ENCODE results near the gene GRAP2. TPM values are rescaled to one million over a fixed set of nuclear protein-coding genes. Genes with fewer than 3 reads are reported as not detected.

GRAP2 gene
- total and polyA plus RNA-seq, 3 donors from 2014 or later = 5.0 to 6.1 (median 5.3) TPM

DNA sequence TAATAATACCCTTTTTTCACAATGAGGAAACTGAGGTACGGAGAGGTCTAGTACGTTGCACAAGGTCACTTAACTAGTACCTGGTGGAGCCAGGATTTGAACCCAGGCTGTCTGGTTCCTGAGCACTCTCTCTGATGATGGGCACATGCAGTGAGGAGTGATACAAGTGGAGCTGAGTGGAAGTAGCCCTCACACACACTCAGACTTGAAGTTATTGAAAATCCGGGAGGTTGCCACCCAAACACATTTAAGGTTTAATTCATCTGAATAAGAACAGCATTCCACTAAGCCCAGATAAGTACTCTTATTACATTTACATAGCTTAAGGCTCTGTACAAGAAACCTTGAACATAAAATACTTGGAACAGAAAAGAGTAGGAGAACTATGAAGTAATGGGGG is 4.8 kb downstream of the GRAP2 start:
- Histone ChIP-seq H3K27ac (no peak overlapping the region), H3K4me1 (no peaks in the 10 kb centered on the region), H3K4me3 (no peak overlapping the region), H3K9me3 (no peaks in the 10 kb centered on the region), H3K27me3 (no peaks in the 10 kb centered on the region), H3K36me3 (ENCODE audit: low read depth, missing control alignments) (no peaks in the 10 kb centered on the region)
- intact Hi-C loops (cut with DNase I; ENCODE audit: low total_unique reads) = no loop called here
- 81 to 87% methylated on average over 3 of the region's 3 CpGs for WGBS, 2 donors
- DNase-seq = no peak
- TF ChIP-seq POLR2A (IDR thresholded peaks at IDR 0.05) (no peak), CTCF (IDR thresholded peaks at IDR 0.05) (no peak)

DNA sequence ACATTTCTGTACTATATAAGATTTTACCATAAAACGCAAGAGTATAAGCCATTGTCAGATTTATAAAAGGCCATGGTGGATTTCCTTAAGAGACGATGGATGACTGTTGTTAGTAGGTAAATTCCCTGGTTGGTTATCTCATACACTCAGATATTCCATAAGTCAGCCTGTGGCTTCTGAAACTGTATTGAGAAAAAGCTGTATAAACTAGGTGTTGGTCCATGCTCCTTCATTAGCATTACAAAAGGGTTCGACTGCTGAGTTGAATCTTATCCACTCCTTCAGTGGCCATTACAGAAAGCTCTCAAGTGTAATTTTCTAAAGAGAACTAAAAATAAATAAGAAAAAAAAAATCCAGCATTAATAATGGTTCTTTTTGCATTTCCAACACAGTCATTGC is 5.3 kb downstream of the GRAP2 start:
- Histone ChIP-seq H3K27me3 (no peaks in the 10 kb centered on the region), H3K27ac (no peak overlapping the region), H3K9me3 (no peaks in the 10 kb centered on the region), H3K4me1 (no peaks in the 10 kb centered on the region), H3K4me3 (no peak overlapping the region), H3K36me3 (ENCODE audit: low read depth, missing control alignments) (no peaks in the 10 kb centered on the region)
- DNase-seq = no peak
- 85 to 86% methylated on average over 3 of the region's 3 CpGs for WGBS, 2 donors
- TF ChIP-seq POLR2A (IDR thresholded peaks at IDR 0.05) (no peak), CTCF (IDR thresholded peaks at IDR 0.05) (no peak)
- intact Hi-C loops (cut with DNase I; ENCODE audit: low total_unique reads) = no loop called here

DNA sequence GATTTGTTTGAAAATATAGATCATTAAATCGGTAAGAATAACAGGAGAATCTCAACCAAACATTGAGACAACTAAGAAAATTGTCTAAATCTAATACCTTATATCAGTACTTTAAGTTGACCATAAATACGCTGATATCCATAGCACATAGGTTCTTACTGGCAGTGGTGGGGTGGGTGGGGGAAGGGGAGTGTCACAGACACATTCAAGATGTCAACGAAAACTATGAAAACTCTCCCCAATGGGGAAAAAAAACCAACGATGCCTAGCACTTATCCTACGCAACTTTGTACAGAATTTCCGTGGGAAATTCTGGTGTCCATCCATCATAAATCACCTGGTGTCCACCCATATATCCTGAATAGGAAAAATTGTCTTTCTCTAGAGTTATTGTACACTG is 6.2 kb downstream of the GRAP2 start:
- H3K27ac ChIP-seq = no peak overlapping the region
- no peaks in the 10 kb centered on the region for H3K9me3 ChIP-seq
- DNase-seq = no peak
- no peaks in the 10 kb centered on the region for H3K36me3 ChIP-seq (ENCODE audit: low read depth, missing control alignments)
- no peak overlapping the region for H3K4me3 ChIP-seq
- TF ChIP-seq POLR2A (IDR thresholded peaks at IDR 0.05) = no peak
- no peak for TF ChIP-seq CTCF (IDR thresholded peaks at IDR 0.05)
- no peaks in the 10 kb centered on the region for H3K4me1 ChIP-seq
- intact Hi-C loops (cut with DNase I; ENCODE audit: low total_unique reads) = no loop called here
- no peaks in the 10 kb centered on the region for H3K27me3 ChIP-seq
- 91 to 92% methylated on average over 6 of the region's 6 CpGs for WGBS, 2 donors

GRCh38 chr22:39907605-39908097 is 6.8 kb downstream of the GRAP2 start:
- Histone ChIP-seq H3K4me3 (no peak overlapping the region), H3K4me1 (no peaks in the 10 kb centered on the region), H3K9me3 (no peaks in the 10 kb centered on the region), H3K36me3 (ENCODE audit: low read depth, missing control alignments) (no peaks in the 10 kb centered on the region), H3K27me3 (no peaks in the 10 kb centered on the region), H3K27ac (no peak overlapping the region)
- 84 to 95% methylated on average over 9 of the region's 9 CpGs for WGBS, 2 donors
- no peak for DNase-seq
- no peak for TF ChIP-seq CTCF (IDR thresholded peaks at IDR 0.05)
- no peak for TF ChIP-seq POLR2A (IDR thresholded peaks at IDR 0.05)
- intact Hi-C loops (cut with DNase I; ENCODE audit: low total_unique reads) = no loop called here

GRCh38 chr22:39908136-39908535 is 7.3 kb downstream of the GRAP2 start:
- no peak for DNase-seq
- 94 to 100% methylated on average over 2 of the region's 2 CpGs for WGBS, 2 donors
- no peak for TF ChIP-seq POLR2A (IDR thresholded peaks at IDR 0.05)
- Histone ChIP-seq H3K27me3 (no peaks in the 10 kb centered on the region), H3K9me3 (no peaks in the 10 kb centered on the region), H3K4me1 (no peaks in the 10 kb centered on the region), H3K36me3 (ENCODE audit: low read depth, missing control alignments) (no peaks in the 10 kb centered on the region), H3K4me3 (no peak overlapping the region), H3K27ac (no peak overlapping the region)
- intact Hi-C loops (cut with DNase I; ENCODE audit: low total_unique reads) = no loop called here
